Measurements from ENCODE around the gene SREBF2.

The SREBF2 gene

GRCh38 chr22:41893591-41894375 lies 60.9 kb downstream of the SREBF2 start:
- H3K79me2 ChIP-seq (ENCODE audit: insufficient read depth, low read length) = no peaks in the 10 kb centered on the region
- H3K4me2 ChIP-seq (ENCODE audit: low read length) = no peak overlapping the region
- H3K27me3 ChIP-seq (ENCODE audit: insufficient read depth, low read length) = no peaks in the 10 kb centered on the region
- peaks cover 94% of the 10 kb centered on the region for H3K36me3 ChIP-seq (ENCODE audit: insufficient read depth, low read length)
- H3K9ac ChIP-seq (ENCODE audit: low read length) = no peak overlapping the region
- no peaks in the 10 kb centered on the region for H3F3A ChIP-seq (ENCODE audit: insufficient read depth, low read length)
- TF ChIP-seq CTCF (IDR thresholded peaks at IDR 0.05; ENCODE audit: low read length) (no peak), EZH2 (IDR thresholded peaks at IDR 0.05; ENCODE audit: borderline replicate concordance, low read length) (no peak)
- no peaks in the 10 kb centered on the region for H3K9me2 ChIP-seq (ENCODE audit: low read depth, low read length)
- no peaks in the 10 kb centered on the region for H3K4me1 ChIP-seq (ENCODE audit: insufficient read depth, low read length, severe bottlenecking)
- H3K4me3 ChIP-seq (ENCODE audit: low read depth, low read length, poor library complexity, severe bottlenecking) = no peak overlapping the region
- no peak overlapping the region for H2AFZ ChIP-seq (ENCODE audit: low read length)
- H3K9me3 ChIP-seq (ENCODE audit: low read length) = no peaks in the 10 kb centered on the region
- H4K20me1 ChIP-seq (ENCODE audit: insufficient read depth, low read length) = no peaks in the 10 kb centered on the region
- no peak overlapping the region for H3K27ac ChIP-seq (ENCODE audit: low read depth, low read length, poor library complexity, severe bottlenecking)

- Histone ChIP-seq H3K4me3 (ENCODE audit: low read depth, low read length, poor library complexity, severe bottlenecking) (no peak overlapping the region), H3K79me2 (ENCODE audit: insufficient read depth, low read length) (no peaks in the 10 kb centered on the region), H3K27ac (ENCODE audit: low read depth, low read length, poor library complexity, severe bottlenecking) (no peak overlapping the region), H3K9ac (ENCODE audit: low read length) (no peak overlapping the region), H3F3A (ENCODE audit: insufficient read depth, low read length) (no peaks in the 10 kb centered on the region), H3K9me2 (ENCODE audit: low read depth, low read length) (no peaks in the 10 kb centered on the region), H4K20me1 (ENCODE audit: insufficient read depth, low read length) (no peaks in the 10 kb centered on the region), H3K9me3 (ENCODE audit: low read length) (no peaks in the 10 kb centered on the region), H3K36me3 (ENCODE audit: insufficient read depth, low read length) (peaks cover 97% of the 10 kb centered on the region), H2AFZ (ENCODE audit: low read length) (no peak overlapping the region), H3K4me1 (ENCODE audit: insufficient read depth, low read length, severe bottlenecking) (no peaks in the 10 kb centered on the region), H3K4me2 (ENCODE audit: low read length) (no peak overlapping the region), H3K27me3 (ENCODE audit: insufficient read depth, low read length) (no peaks in the 10 kb centered on the region)
- no peak for TF ChIP-seq CTCF (IDR thresholded peaks at IDR 0.05; ENCODE audit: low read length)
- no peak for TF ChIP-seq EZH2 (IDR thresholded peaks at IDR 0.05; ENCODE audit: borderline replicate concordance, low read length)
These were observed 65.7 kb downstream of the SREBF2 start for GRCh38 chr22:41898645-41899044.

GRCh38 chr22:41899110-41899509 lies 66.2 kb downstream of the SREBF2 start:
- H3K79me2 ChIP-seq (ENCODE audit: insufficient read depth, low read length) = no peaks in the 10 kb centered on the region
- H3F3A ChIP-seq (ENCODE audit: insufficient read depth, low read length) = no peaks in the 10 kb centered on the region
- H4K20me1 ChIP-seq (ENCODE audit: insufficient read depth, low read length) = no peaks in the 10 kb centered on the region
- H3K9ac ChIP-seq (ENCODE audit: low read length) = no peak overlapping the region
- H3K9me3 ChIP-seq (ENCODE audit: low read length) = no peaks in the 10 kb centered on the region
- no peak overlapping the region for H2AFZ ChIP-seq (ENCODE audit: low read length)
- H3K4me3 ChIP-seq (ENCODE audit: low read depth, low read length, poor library complexity, severe bottlenecking) = no peak overlapping the region
- no peak for TF ChIP-seq EZH2 (IDR thresholded peaks at IDR 0.05; ENCODE audit: borderline replicate concordance, low read length)
- no peaks in the 10 kb centered on the region for H3K9me2 ChIP-seq (ENCODE audit: low read depth, low read length)
- no peaks in the 10 kb centered on the region for H3K4me1 ChIP-seq (ENCODE audit: insufficient read depth, low read length, severe bottlenecking)
- H3K27me3 ChIP-seq (ENCODE audit: insufficient read depth, low read length) = no peaks in the 10 kb centered on the region
- H3K4me2 ChIP-seq (ENCODE audit: low read length) = no peak overlapping the region
- no peak overlapping the region for H3K27ac ChIP-seq (ENCODE audit: low read depth, low read length, poor library complexity, severe bottlenecking)
- peaks cover 97% of the 10 kb centered on the region for H3K36me3 ChIP-seq (ENCODE audit: insufficient read depth, low read length)
